ENCODE results near the gene FSTL5. TPM values are rescaled to one million over a fixed set of nuclear protein-coding genes. Genes with fewer than 3 reads are reported as not detected.

The FSTL5 gene
- total RNA-seq, 2 experiments from 2014 or later, result not detected

DNA sequence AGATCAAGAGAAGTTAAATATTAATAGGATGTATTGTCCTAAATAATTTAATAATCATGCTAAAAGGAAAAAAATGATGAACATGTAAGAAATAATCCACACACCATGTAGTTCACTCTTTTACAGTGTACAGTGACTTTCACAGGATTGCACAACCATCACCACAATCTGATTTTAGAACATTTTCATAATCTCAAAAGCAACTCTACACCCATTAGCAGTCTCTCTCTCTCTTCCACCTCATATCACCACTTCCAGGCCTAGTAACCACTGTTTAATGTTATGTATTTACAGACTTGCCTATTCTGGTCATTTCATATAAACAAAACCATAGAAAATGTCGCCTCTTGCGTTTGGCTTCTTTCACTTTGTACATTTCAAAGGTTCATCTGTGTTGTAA lies 153.4 kb downstream of the FSTL5 start:
- Histone ChIP-seq H2AFZ (ENCODE audit: low read length) (no peak overlapping the region), H3K4me3 (ENCODE audit: low read depth, low read length, poor library complexity, severe bottlenecking) (no peak overlapping the region), H3K9me2 (ENCODE audit: insufficient read depth, low read length) (no peaks in the 10 kb centered on the region), H3K27ac (ENCODE audit: low read depth, low read length, poor library complexity, severe bottlenecking) (no peak overlapping the region), H3K79me2 (ENCODE audit: insufficient read depth, low read depth, low read length) (no peaks in the 10 kb centered on the region), H4K20me1 (ENCODE audit: insufficient read depth, low read length) (no peaks in the 10 kb centered on the region), H3K4me1 (ENCODE audit: insufficient read depth, low read length, poor library complexity, severe bottlenecking) (no peaks in the 10 kb centered on the region), H3K36me3 (ENCODE audit: insufficient read depth, low read length) (no peaks in the 10 kb centered on the region), H3K9me3 (ENCODE audit: low read length) (no peaks in the 10 kb centered on the region), H3K4me2 (ENCODE audit: low read length) (no peak overlapping the region)
- ChIA-PET CTCF (ENCODE audit: unreplicated experiment) (no interaction called here), POLR2A (no interaction called here)
- TF ChIP-seq, protein P1, sequence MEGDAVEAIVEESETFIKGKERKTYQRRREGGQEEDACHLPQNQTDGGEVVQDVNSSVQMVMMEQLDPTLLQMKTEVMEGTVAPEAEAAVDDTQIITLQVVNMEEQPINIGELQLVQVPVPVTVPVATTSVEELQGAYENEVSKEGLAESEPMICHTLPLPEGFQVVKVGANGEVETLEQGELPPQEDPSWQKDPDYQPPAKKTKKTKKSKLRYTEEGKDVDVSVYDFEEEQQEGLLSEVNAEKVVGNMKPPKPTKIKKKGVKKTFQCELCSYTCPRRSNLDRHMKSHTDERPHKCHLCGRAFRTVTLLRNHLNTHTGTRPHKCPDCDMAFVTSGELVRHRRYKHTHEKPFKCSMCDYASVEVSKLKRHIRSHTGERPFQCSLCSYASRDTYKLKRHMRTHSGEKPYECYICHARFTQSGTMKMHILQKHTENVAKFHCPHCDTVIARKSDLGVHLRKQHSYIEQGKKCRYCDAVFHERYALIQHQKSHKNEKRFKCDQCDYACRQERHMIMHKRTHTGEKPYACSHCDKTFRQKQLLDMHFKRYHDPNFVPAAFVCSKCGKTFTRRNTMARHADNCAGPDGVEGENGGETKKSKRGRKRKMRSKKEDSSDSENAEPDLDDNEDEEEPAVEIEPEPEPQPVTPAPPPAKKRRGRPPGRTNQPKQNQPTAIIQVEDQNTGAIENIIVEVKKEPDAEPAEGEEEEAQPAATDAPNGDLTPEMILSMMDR (conservative IDR thresholded peaks at IDR 0.05; ENCODE audit: low read length), result no peak
- no peak for TF ChIP-seq EZH2phosphoT487 (IDR thresholded peaks at IDR 0.05; ENCODE audit: borderline replicate concordance, low read depth, low read length)
- no TSS peak for BruUV-seq (replicated peaks)
- intact Hi-C loops (cut with micrococcal nuclease; ENCODE audit: unreplicated experiment), result no loop called here
- DNase-seq (ENCODE audit: low spot score), result no peak

DNA sequence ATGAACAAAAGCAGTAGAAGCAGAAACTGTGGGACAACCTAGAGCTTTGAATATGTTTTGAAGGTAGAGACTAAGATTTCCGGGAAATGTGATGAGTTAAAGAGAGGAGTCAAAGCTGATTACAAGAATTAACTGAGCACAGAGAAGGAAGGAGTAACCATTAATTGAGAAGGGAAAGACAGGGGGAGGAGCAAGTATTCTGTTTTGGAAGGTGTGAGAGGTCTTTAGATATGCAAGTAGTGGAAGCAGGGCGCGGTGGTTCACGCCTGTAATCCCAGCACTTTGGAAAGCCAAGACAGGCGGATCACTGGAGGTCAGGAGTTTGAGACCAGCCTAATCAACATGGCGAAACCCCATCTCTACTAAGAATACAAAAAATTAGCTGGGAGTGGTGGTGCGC lies 171.5 kb downstream of the FSTL5 start:
- Histone ChIP-seq H3K9me3 (ENCODE audit: low read length) (no peaks in the 10 kb centered on the region), H3K36me3 (ENCODE audit: insufficient read depth, low read length) (no peaks in the 10 kb centered on the region), H2AFZ (ENCODE audit: low read length) (no peak overlapping the region), H3K4me2 (ENCODE audit: low read length) (no peak overlapping the region), H3K4me3 (ENCODE audit: low read depth, low read length, poor library complexity, severe bottlenecking) (no peak overlapping the region), H4K20me1 (ENCODE audit: insufficient read depth, low read length) (no peaks in the 10 kb centered on the region), H3K79me2 (ENCODE audit: insufficient read depth, low read depth, low read length) (no peaks in the 10 kb centered on the region), H3K4me1 (ENCODE audit: insufficient read depth, low read length, poor library complexity, severe bottlenecking) (no peaks in the 10 kb centered on the region), H3K27ac (ENCODE audit: low read depth, low read length, poor library complexity, severe bottlenecking) (no peak overlapping the region), H3K9me2 (ENCODE audit: insufficient read depth, low read length) (no peaks in the 10 kb centered on the region)
- no peak for DNase-seq (ENCODE audit: low spot score)
- no peak for TF ChIP-seq EZH2phosphoT487 (IDR thresholded peaks at IDR 0.05; ENCODE audit: borderline replicate concordance, low read depth, low read length)
- TF ChIP-seq, protein P1 (conservative IDR thresholded peaks at IDR 0.05; ENCODE audit: low read length), result no peak
- ChIA-PET POLR2A (no interaction called here), CTCF (ENCODE audit: unreplicated experiment) (no interaction called here)
- no TSS peak for BruUV-seq (replicated peaks)
- intact Hi-C loops (cut with micrococcal nuclease; ENCODE audit: unreplicated experiment), result no loop called here

DNA sequence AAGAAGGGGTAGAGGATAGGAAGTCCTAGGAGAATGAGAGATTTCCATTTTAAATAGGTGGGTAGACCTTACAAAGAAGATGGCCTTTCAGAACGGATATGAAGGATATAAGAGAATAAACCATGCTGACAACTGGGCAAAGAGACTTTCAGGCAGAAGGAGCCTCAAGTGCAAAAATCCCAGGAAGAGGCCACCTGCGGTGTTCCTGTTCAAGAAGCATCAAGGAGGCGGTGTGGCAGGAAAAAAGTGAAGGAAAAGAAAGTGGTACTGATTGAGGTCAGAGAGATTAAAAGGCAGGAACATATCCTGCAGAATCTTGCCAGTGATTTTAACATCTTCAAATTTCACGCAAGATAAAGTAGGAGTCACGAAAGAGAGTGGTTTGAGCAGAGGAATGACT lies 172.0 kb downstream of the FSTL5 start:
- no peak overlapping the region for H3K4me2 ChIP-seq (ENCODE audit: low read length)
- H3K4me1 ChIP-seq (ENCODE audit: insufficient read depth, low read length, poor library complexity, severe bottlenecking), result no peaks in the 10 kb centered on the region
- no peaks in the 10 kb centered on the region for H3K79me2 ChIP-seq (ENCODE audit: insufficient read depth, low read depth, low read length)
- no peaks in the 10 kb centered on the region for H3K9me3 ChIP-seq (ENCODE audit: low read length)
- ChIA-PET CTCF (ENCODE audit: unreplicated experiment) (no interaction called here), POLR2A (no interaction called here)
- intact Hi-C loops (cut with micrococcal nuclease; ENCODE audit: unreplicated experiment), result no loop called here
- TF ChIP-seq, protein P1 (conservative IDR thresholded peaks at IDR 0.05; ENCODE audit: low read length), result no peak
- TF ChIP-seq EZH2phosphoT487 (IDR thresholded peaks at IDR 0.05; ENCODE audit: borderline replicate concordance, low read depth, low read length), result no peak
- DNase-seq (ENCODE audit: low spot score), result no peak
- no peak overlapping the region for H3K27ac ChIP-seq (ENCODE audit: low read depth, low read length, poor library complexity, severe bottlenecking)
- no peaks in the 10 kb centered on the region for H3K9me2 ChIP-seq (ENCODE audit: insufficient read depth, low read length)
- no peak overlapping the region for H2AFZ ChIP-seq (ENCODE audit: low read length)
- no peak overlapping the region for H3K4me3 ChIP-seq (ENCODE audit: low read depth, low read length, poor library complexity, severe bottlenecking)
- H3K36me3 ChIP-seq (ENCODE audit: insufficient read depth, low read length), result no peaks in the 10 kb centered on the region
- BruUV-seq (replicated peaks), result no TSS peak
- H4K20me1 ChIP-seq (ENCODE audit: insufficient read depth, low read length), result no peaks in the 10 kb centered on the region

Measured in OCI-LY7 (cell line).